Measurements from ENCODE around the gene ISG20L2. TPM values are rescaled to one million over a fixed set of nuclear protein-coding genes. Genes with fewer than 3 reads are reported as not detected.

Gene ISG20L2
- total RNA-seq, 1 experiment from 2014 or later, result 41.7 TPM

DNA sequence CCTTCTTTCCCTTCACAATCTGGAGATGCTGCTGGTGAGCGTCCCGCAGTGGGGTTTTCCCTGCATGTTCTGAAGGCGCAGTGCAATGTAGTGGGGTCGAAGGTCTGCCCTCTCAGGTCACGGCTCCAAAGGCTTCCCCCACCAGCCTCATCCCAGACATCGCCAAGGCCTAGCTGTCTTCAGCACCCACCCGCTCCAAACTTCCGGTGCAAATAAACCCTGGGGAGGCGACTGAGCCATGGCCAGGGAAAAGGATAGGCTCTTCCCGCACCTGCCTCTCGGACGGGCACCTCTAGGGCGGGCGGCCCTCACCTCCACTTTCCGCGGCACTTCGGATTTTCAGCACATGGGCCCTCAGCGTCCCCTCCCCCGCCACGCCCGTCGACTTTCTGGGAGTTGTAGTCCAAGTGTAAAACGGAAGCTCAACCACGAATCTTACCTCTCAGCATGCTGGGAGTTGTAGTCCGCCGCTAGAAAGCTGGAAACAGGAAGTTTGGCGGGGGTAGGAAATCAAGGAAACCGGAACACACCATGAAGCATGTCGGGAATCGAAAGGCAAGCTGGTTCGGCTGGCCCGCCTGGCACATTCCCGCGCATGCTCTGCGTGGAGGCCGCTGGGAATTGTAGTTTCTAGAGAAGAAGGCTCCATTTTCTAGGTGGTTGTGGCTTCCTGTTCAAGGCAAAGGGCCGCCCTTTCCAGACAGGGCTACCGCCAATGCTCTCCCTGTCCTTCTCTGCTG lies 12.3 kb upstream of the ISG20L2 start, which contains the start of gene MRPL24 (continued):
- TF ChIP-seq ZBTB33 (IDR thresholded peaks at IDR 0.05; ENCODE audit: extremely low read depth, insufficient replicate concordance, low read length) (no peak), POLR2A (IDR thresholded peaks at IDR 0.05; ENCODE audit: borderline replicate concordance, extremely low read depth, insufficient read depth, insufficient read length) (peak; percentile 64), REST (IDR thresholded peaks at IDR 0.05; ENCODE audit: low read depth) (no peak), CEBPB (IDR thresholded peaks at IDR 0.05; ENCODE audit: low read depth) (no peak), TCF7L2 (IDR thresholded peaks at IDR 0.05; ENCODE audit: borderline replicate concordance, extremely low read depth, insufficient read depth, insufficient read length) (no peak), EGR1 (IDR thresholded peaks at IDR 0.05; ENCODE audit: low read depth) (no peak), YY1 (IDR thresholded peaks at IDR 0.05; ENCODE audit: extremely low read depth, insufficient replicate concordance, low read depth, low read length) (peak; percentile 91), ELF1 (IDR thresholded peaks at IDR 0.05; ENCODE audit: borderline replicate concordance, low read depth) (no peak), FOSL1 (IDR thresholded peaks at IDR 0.05; ENCODE audit: low read depth) (no peak), ATF3 (IDR thresholded peaks at IDR 0.05) (no peak)
- TF ChIP-seq, protein P1, sequence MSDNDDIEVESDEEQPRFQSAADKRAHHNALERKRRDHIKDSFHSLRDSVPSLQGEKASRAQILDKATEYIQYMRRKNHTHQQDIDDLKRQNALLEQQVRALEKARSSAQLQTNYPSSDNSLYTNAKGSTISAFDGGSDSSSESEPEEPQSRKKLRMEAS (IDR thresholded peaks at IDR 0.05), result no peak

All from HCT116 (cell line).